IPS-18a (cell line): Measurements from ENCODE around the gene PRR3.

Source experiments
- H3K27ac ChIP-seq: one replicate; pipeline ENCODE4 v1.5.1; 2013; ENCODE audit warnings: low read length
- H3K27me3 ChIP-seq: one replicate; pipeline ENCODE4 v1.6.1; 2013; ENCODE audit warnings: mild to moderate bottlenecking, low read length; ENCODE audit not compliant: control insufficient read depth, insufficient read depth
- H3K36me3 ChIP-seq: one replicate; pipeline ENCODE4 v1.6.1; 2013; ENCODE audit warnings: low read depth, low read length; ENCODE audit not compliant: control insufficient read depth
- H3K4me1 ChIP-seq: one replicate; pipeline ENCODE4 v1.6.1; 2013; ENCODE audit warnings: low read depth, low read length; ENCODE audit not compliant: control insufficient read depth
- H3K4me3 ChIP-seq: one replicate; pipeline ENCODE4 v1.5.1; 2013; ENCODE audit warnings: low read length
- H3K9ac ChIP-seq: one replicate; pipeline ENCODE4 v1.6.1; 2013; ENCODE audit warnings: mild to moderate bottlenecking, low read length, moderate library complexity
- H3K9me3 ChIP-seq: one replicate; pipeline ENCODE4 v1.6.1; 2013; ENCODE audit warnings: low read depth, low read length; ENCODE audit not compliant: control insufficient read depth

PRR3 gene

GRCh38 chr6:30601815-30602641, 44.9 kb downstream of the PRR3 start:
- H3K36me3 ChIP-seq = peaks cover 66% of the 10 kb centered on the region
- no peak overlapping the region for H3K9ac ChIP-seq
- H3K4me3 ChIP-seq = no peak overlapping the region
- no peaks in the 10 kb centered on the region for H3K4me1 ChIP-seq
- H3K27ac ChIP-seq = no peak overlapping the region
- H3K9me3 ChIP-seq = no peaks in the 10 kb centered on the region
- H3K27me3 ChIP-seq = no peaks in the 10 kb centered on the region

DNA sequence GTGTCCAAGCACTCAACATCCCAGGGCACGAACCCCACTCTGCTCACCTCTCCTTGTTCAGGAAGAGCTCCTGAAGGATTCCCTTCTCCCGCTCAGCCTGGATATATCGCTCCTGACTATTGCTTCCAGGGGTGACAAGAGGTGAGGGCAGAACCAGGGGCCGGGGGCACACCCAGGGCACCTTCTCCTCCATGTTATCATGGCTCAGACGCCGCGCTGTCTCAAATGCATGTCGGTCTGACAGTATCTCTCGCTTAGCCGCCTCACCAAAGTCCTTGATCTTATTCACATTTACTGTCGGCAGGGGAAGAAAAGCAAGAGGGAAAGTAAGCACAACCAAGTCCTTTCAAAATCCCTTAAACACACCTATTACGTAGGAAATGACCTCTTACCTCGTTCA, 46.9 kb downstream of the PRR3 start:
- Histone ChIP-seq H3K36me3 (peaks cover 85% of the 10 kb centered on the region), H3K27ac (no peak overlapping the region), H3K4me1 (no peaks in the 10 kb centered on the region), H3K27me3 (no peaks in the 10 kb centered on the region), H3K4me3 (no peak overlapping the region), H3K9ac (no peak overlapping the region), H3K9me3 (no peaks in the 10 kb centered on the region)

- peaks cover 10% of the 10 kb centered on the region for H3K4me1 ChIP-seq
- no peak overlapping the region for H3K27ac ChIP-seq
- no peaks in the 10 kb centered on the region for H3K27me3 ChIP-seq
- no peak overlapping the region for H3K4me3 ChIP-seq
- H3K9me3 ChIP-seq = no peaks in the 10 kb centered on the region
- H3K9ac ChIP-seq = no peak overlapping the region
- peaks cover 54% of the 10 kb centered on the region for H3K36me3 ChIP-seq
These were observed 53.0 kb downstream of the PRR3 start for GRCh38 chr6:30610065-30610464.

DNA sequence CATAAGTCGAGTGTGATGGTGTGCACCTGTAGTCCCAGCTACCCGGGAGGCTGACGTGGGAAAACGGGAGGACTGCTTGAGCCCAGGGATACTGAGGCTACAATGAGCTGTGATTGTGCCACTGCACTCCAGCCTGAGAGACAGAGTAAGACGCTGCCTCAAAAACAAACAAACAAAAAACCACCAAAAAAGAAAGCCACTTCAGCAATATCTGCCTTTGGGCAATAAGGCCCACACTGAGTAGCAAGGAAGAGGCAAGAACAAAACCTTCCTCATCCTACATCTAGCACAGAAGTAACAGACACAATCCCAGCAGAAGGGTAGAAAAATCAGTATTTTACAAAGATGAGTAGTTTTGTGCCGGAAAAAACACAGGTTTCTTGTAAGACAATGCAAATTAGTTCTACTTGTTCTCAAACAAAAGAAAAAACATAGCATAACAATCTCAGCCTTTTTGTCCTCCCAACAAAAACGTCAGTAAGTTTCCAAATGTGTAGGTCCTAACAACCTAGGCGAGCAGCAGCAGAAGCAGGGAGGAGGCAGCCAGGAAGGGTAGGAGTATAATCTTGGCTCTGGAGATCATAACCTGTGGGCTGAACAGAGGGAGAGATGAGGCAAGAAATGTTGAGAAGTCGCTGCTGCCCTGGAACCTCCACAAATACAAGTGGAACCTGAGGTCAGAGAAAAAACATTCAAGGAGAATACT, 54.2 kb downstream of the PRR3 start:
- H3K9ac ChIP-seq = no peak overlapping the region
- H3K4me1 ChIP-seq = peaks cover 10% of the 10 kb centered on the region
- no peaks in the 10 kb centered on the region for H3K27me3 ChIP-seq
- peaks cover 51% of the 10 kb centered on the region for H3K36me3 ChIP-seq
- H3K4me3 ChIP-seq = no peak overlapping the region
- no peak overlapping the region for H3K27ac ChIP-seq
- H3K9me3 ChIP-seq = no peaks in the 10 kb centered on the region

- H3K27me3 ChIP-seq = no peaks in the 10 kb centered on the region
- no peak overlapping the region for H3K27ac ChIP-seq
- no peak overlapping the region for H3K4me3 ChIP-seq
- H3K9ac ChIP-seq = no peak overlapping the region
- H3K36me3 ChIP-seq = peaks cover 51% of the 10 kb centered on the region
- peaks cover 10% of the 10 kb centered on the region for H3K4me1 ChIP-seq
- H3K9me3 ChIP-seq = no peaks in the 10 kb centered on the region
These were observed 54.7 kb downstream of the PRR3 start for GRCh38 chr6:30611856-30612194.

DNA sequence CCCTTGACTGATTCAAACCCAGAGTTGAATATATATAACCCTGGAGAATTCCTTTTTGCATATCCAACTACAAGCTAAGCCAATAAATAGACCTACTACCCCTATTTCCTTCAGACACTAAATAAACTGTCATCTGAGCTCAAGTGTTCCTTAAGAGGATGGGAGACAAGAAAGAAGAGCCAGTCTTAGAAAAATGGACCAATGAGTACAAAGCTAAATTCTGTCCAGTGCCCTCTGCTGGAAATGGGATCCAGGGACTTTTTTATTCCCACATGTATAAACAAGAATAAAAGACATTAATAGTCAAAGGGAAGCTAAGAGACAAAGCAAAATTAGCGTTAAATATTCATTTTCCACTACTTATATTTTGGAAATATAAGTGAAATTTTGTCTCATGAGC, 55.1 kb downstream of the PRR3 start:
- no peaks in the 10 kb centered on the region for H3K9me3 ChIP-seq
- H3K9ac ChIP-seq = no peak overlapping the region
- H3K36me3 ChIP-seq = peaks cover 48% of the 10 kb centered on the region
- peaks cover 10% of the 10 kb centered on the region for H3K4me1 ChIP-seq
- H3K27ac ChIP-seq = no peak overlapping the region
- H3K27me3 ChIP-seq = no peaks in the 10 kb centered on the region
- no peak overlapping the region for H3K4me3 ChIP-seq

GRCh38 chr6:30612687-30613248, 55.7 kb downstream of the PRR3 start:
- Histone ChIP-seq H3K4me3 (no peak overlapping the region), H3K4me1 (peaks cover 10% of the 10 kb centered on the region), H3K9me3 (no peaks in the 10 kb centered on the region), H3K36me3 (peaks cover 42% of the 10 kb centered on the region), H3K9ac (no peak overlapping the region), H3K27ac (no peak overlapping the region), H3K27me3 (no peaks in the 10 kb centered on the region)
